Stimulated activated CD4-positive, alpha-beta T cell treated with anti-CD3 and anti-CD28 coated beads, Interleukin-2, amount 100 ng/mL, for 48 hours (primary cell): ENCODE measurements around the gene SESN1.

Source experiments
- DNase-seq, 2 donors: peaks; one replicate each; pipeline ENCODE4 v3.0.0-alpha.2; 2020

The SESN1 gene

DNA sequence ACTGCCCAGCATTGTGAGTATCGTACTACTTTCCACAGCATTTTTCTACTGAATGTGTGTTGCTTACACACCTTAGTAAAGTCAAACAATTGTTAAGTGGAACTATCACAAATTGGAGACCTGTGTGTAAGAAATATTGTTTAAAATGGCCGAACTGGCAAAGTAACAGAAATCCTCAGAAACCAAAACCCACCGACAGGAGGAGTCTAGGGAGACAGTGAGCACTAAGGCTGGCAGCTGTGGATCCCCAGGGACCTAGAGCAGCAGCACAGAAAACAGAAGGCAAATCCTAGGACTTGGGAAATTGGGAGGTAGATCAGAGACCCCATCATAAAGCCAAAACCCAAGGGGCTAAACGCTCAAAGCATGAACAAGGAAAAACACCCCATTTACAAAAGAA lies 69.9 kb downstream of the SESN1 start:
- DNase-seq, result no peak

GRCh38 chr6:109024368-109024767 lies 70.3 kb downstream of the SESN1 start:
- no peak for DNase-seq

- no peak for DNase-seq
Measured at GRCh38 chr6:109023356-109023925, 71.2 kb downstream of the SESN1 start.

GRCh38 chr6:109021870-109022269 lies 72.8 kb downstream of the SESN1 start:
- no peak for DNase-seq

DNA sequence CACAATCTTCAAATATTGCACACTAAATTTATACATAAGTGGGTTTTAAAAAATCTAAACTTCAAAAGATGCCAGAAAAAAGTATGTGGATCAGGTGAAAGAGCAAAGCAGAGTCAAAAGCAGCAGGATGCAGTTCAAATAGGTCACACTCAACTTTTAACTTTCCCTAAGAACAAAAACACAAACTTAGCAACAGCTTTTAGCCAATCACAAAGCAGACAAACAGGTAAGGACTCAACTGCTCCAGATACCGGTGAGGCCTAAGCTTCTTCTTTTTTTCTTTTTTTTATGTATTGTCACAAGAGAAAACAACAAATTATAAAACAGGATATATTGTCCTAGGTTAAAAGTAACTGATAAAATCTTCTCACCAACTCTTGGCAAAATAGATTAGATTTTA lies 74.7 kb downstream of the SESN1 start:
- DNase-seq, result no peak

DNA sequence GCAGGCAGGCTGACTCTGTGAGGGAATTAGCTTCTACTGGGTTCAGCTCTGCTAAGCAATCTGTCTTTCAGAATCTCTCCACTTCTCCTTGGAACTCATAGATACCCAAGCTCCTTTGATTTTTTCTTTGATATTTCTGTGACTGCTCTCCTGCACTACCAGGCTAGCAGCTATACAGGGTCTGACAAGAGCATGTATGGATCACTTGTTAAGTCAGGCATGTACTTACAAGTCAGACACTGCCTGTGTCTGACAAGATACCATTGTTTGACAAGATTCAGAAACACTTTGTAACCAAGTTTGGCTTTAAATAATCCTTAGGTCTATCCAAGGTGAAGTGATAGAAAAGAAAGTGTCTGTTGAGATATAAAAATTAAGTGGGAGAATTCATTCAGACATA lies 79.5 kb downstream of the SESN1 start:
- DNase-seq, result no peak

GRCh38 chr6:109014606-109015005 lies 80.0 kb downstream of the SESN1 start:
- no peak for DNase-seq

GRCh38 chr6:109013656-109014305 lies 80.9 kb downstream of the SESN1 start:
- DNase-seq, result no peak

GRCh38 chr6:109010705-109011102 lies 83.9 kb downstream of the SESN1 start:
- no peak for DNase-seq

GRCh38 chr6:109009962-109010704 lies 84.5 kb downstream of the SESN1 start:
- DNase-seq, result no peak

- DNase-seq, result peak; percentile 85 to 90
Measured at GRCh38 chr6:109009236-109009961, 85.2 kb downstream of the SESN1 start.

- DNase-seq, result peak; percentile 3 to 5
Measured at GRCh38 chr6:109008537-109009235, 86.0 kb downstream of the SESN1 start.

GRCh38 chr6:109008054-109008453 lies 86.6 kb downstream of the SESN1 start:
- no peak for DNase-seq

DNA sequence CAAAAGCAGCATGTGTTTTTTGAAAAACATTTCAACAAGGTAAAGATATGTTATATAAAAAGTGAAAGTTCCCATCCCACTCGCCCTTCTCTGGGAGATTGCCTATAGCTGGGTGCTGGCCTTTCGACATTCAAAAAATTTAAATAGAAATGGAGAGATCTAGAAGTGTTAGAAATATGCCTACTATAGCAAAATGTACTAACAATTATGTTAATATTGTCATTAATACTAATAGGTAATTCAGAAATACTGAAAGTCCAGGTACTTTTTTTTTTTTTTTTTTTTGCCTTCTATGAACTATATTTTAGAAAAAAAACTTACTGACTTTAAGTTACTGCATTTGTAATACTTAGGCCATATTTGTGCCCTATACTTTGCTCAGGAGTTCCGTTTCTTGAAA lies 87.1 kb downstream of the SESN1 start:
- no peak for DNase-seq

DNA sequence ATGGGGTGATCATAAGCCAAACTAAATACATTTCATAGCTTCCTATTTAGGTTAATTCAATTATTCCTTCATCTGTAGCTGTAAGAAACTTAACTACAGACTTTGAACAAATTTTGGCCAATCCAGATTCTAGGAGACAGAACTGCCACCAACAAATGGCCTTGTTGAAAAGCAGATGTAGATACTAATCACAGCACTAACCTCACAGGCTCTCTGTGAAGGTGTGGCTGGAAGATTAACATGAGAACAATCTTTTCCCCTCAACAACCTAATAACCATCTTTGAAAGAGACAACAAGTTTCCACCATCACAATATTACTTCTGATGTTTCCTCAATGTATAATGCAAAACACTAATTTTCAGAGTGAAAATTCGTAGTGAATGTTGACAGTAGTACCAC lies 87.8 kb downstream of the SESN1 start:
- DNase-seq, result no peak

- no peak for DNase-seq
Measured at GRCh38 chr6:109002882-109003281, 91.8 kb downstream of the SESN1 start.

DNA sequence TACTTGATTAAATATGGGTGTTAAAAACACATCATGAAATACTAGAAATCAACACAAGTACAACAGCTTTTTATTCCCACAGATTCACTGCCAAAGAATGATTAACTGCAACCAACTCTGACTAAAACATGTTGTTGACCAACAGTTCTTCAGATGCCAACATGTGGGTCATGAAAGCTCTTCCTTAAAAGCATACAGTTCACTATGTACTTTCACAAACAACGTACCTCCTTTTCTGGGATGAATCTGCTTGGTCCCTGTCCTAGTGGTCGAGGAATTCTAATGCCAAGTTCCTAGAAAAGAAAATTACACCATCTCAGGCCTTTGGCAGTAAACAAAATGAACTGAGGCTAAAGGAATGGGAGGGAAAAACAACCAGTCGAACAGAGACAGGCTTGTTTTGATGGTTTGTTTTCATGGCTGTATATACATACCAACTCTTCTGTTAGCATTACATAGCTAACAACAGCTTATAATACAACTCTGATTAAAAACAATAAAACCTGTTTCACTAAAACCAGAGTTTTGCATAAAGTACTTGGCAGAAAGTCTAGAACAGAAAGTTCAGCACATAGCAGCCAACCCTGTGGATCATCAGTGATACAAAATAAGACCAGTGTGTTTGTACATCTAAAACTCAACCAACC lies 92.5 kb downstream of the SESN1 start:
- no peak for DNase-seq

- DNase-seq, result no peak
Measured at GRCh38 chr6:109001291-109001894, 93.3 kb downstream of the SESN1 start.

GRCh38 chr6:109000289-109000688 lies 94.4 kb downstream of the SESN1 start:
- no peak for DNase-seq

DNA sequence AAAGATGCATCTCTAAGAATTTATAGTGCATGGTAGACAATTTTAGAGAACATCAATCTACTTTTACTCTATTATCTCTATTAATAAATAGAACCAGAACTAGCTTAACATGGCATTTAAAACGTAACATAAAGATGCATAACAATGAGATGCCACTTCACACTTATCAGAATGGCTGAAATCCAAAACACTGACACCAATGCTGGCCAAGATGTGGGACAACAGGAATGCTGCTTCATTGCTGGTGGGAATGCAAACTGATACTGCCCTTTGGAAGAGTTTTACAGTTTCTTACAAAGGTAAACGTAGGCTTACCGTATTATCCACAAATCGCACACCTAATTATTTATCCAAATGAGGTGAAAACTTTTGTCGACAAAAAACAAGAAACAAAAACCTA lies 95.2 kb downstream of the SESN1 start:
- no peak for DNase-seq

GRCh38 chr6:108998485-108998884 lies 96.2 kb downstream of the SESN1 start:
- no peak for DNase-seq

DNA sequence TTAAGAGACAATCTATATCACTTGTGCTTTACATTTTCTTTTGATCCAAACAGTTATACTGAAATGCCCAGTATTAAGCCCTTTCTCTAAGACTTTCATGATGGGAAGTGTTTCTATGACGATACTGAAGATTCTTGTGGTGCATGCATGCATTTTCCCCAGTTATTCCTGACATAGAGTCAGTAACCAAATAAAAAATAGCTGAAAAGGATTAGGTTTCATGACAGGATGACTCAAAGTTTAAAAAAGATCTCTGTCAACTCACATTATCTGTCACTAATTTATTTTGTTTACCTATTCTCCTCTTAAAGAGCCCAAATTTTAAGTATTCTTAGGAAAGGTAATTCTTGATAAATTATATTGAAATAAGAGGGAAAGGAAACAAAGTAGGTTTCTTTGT lies 98.4 kb downstream of the SESN1 start:
- DNase-seq, result no peak
